Activated CD4-positive, alpha-beta T cell treated with anti-CD3 and anti-CD28 coated beads, Interleukin-2, amount 50 U/mL, for 4 hours (primary cell): ENCODE measurements around the gene FOXL3.
A peak's percentile ranks its signal among the peaks of the same experiment; 100 is the strongest.

Experiments
- DNase-seq, 2 experiments: peaks; one replicate each; pipeline ENCODE4 v3.0.0-alpha.2; 2020

Gene FOXL3

GRCh38 chr7:255721-256361 is 34.1 kb upstream of the FOXL3 start:
- DNase-seq: no peak

- no peak for DNase-seq
Measured at GRCh38 chr7:256461-256940, 33.5 kb upstream of the FOXL3 start.

GRCh38 chr7:256981-257646 is 32.9 kb upstream of the FOXL3 start:
- DNase-seq: no peak

- DNase-seq: no peak
Measured at GRCh38 chr7:257647-257992, 32.4 kb upstream of the FOXL3 start.

- no peak for DNase-seq
Measured at GRCh38 chr7:258476-259190, 31.3 kb upstream of the FOXL3 start.

- DNase-seq: no peak
Measured at GRCh38 chr7:259191-259505, 30.8 kb upstream of the FOXL3 start.

GRCh38 chr7:259751-260405 is 30.1 kb upstream of the FOXL3 start:
- no peak for DNase-seq

GRCh38 chr7:260441-261281 is 29.3 kb upstream of the FOXL3 start:
- no peak for DNase-seq

GRCh38 chr7:261341-262250 is 28.4 kb upstream of the FOXL3 start:
- no peak for DNase-seq

GRCh38 chr7:262251-262572 is 27.8 kb upstream of the FOXL3 start:
- DNase-seq: no peak

GRCh38 chr7:262631-263311 is 27.2 kb upstream of the FOXL3 start:
- DNase-seq: peak; percentile 40 to 42

GRCh38 chr7:263483-264351 is 26.3 kb upstream of the FOXL3 start:
- DNase-seq: peak; percentile 49 to 61

- no peak for DNase-seq
Measured at GRCh38 chr7:264541-265191, 25.3 kb upstream of the FOXL3 start.

GRCh38 chr7:265192-265997 is 24.6 kb upstream of the FOXL3 start:
- no peak for DNase-seq

GRCh38 chr7:265998-266850 is 23.7 kb upstream of the FOXL3 start:
- no peak for DNase-seq

- DNase-seq: no peak
Measured at GRCh38 chr7:266851-267840, 22.8 kb upstream of the FOXL3 start.

- DNase-seq: no peak
Measured at GRCh38 chr7:268991-269390, 21.0 kb upstream of the FOXL3 start.
